Psoas muscle (tissue), 8 donors: ENCODE results near the gene DPYSL5. TPM values are rescaled to one million over a fixed set of nuclear protein-coding genes. Genes with fewer than 3 reads are reported as not detected.

Experiments used
- ATAC-seq, 4 donors: fragments of 200-7000 bp; cut with Tn5 transposase; one replicate each; pipeline ENCODE4 v1.9.1; 2020; ENCODE audit warnings: moderate library complexity in 3 of 4, mild to moderate bottlenecking in 2 of 4
- DNase-seq, 2 donors: peaks; one replicate each; pipeline ENCODE4 v3.0.0-alpha.2; 2020
- H3K27ac ChIP-seq: fragments of 200-600 bp; one replicate; pipeline ENCODE4 v1.8.0; 2022
- H3K27me3 ChIP-seq, 3 donors: fragments of 200-600 bp in 1 of 3; one replicate each; pipeline versions ENCODE4 v1.6.1 to v1.8.0; 2013 to 2022; ENCODE audit warnings: low read length in 2 of 3, mild to moderate bottlenecking in 2 of 3, moderate library complexity in 1 of 3; ENCODE audit not compliant: insufficient read depth in 3 of 3
- H3K36me3 ChIP-seq, 2 donors: fragments of 200-600 bp in 1 of 2; one replicate each; pipeline versions ENCODE4 v1.6.1 to v1.8.0; 2013 to 2022; ENCODE audit warnings: low read depth in 1 of 2, mild to moderate bottlenecking in 1 of 2, moderate library complexity in 1 of 2; ENCODE audit not compliant: insufficient read depth in 1 of 2
- H3K4me1 ChIP-seq: fragments of 200-600 bp; one replicate; pipeline ENCODE4 v1.8.0; 2022
- H3K4me3 ChIP-seq: fragments of 200-600 bp; one replicate; pipeline ENCODE4 v1.8.0; 2022; ENCODE audit warnings: mild to moderate bottlenecking
- H3K9me3 ChIP-seq: fragments of 200-600 bp; one replicate; pipeline ENCODE4 v1.8.0; 2022
- CTCF ChIP-seq: fragments of 200-600 bp; IDR thresholded peaks from one replicate; pipeline ENCODE4 v1.8.0; 2022; ENCODE audit warnings: antibody characterized with exemption
- WGBS, 3 donors: extraction: QIAGEN DNeasy Blood & Tissue Kit; methylation state at CpG; one replicate each; pipeline versions ENCODE4 v1.1.6 to v1.1.7; 2013; 5-methylcytosine and 5-hydroxymethylcytosine counted together
- intact Hi-C, 2 donors: fragments of 100-400 bp; cut with DNase I; formaldehyde crosslinking; loops; one replicate each; pipeline versions ENCODE4 v1.11.0 to v1.14.2; 2022
- polyA plus RNA-seq, 3 donors: library from polyadenylated mRNA; stranded (reverse); fragments of 200-250 nt; gene quantifications; one replicate each; pipeline ENCODE4 v1.2.3, GENCODE V29; 2013
- total RNA-seq, 4 donors: library from RNA; stranded (reverse); fragmentation: NEBNext Ultra II Directional in 2 of 4; extraction: Animal tissue kit (Norgen Biotek cat#: 25700) in 2 of 4; gene quantifications; one replicate each; pipeline versions ENCODE4 v1.2.1 to v1.2.4, GENCODE V29; 2021 to 2023
- donor health status: healthy with polysubstance abuse.
- donor health status: DM: no; HTN: no; CAD: no; lungs with moderate emphysema.
- donor health status: Bipolar disorder and iron deficiency.
- donor health status: healthy.
- donor health status: DM: yes; HTN: yes; CAD: no.
- donor health status: DM: no; HTN: no; CAD: no.
- donor health status: DM: no; HTN: no; CAD: no.
- donor health status: DM: yes; HTN: yes; CAD: no.

Gene DPYSL5
- total and polyA plus RNA-seq, 7 donors: 0.03 to 0.39 (median 0.08) TPM; not detected in 3

- DNase-seq: peak in 1 of 2 donors; percentile 56
- WGBS, 3 donors: 13 to 32% (median 20%) methylated on average over 2 of the region's 2 CpGs
- Histone ChIP-seq H3K4me3 (no peak overlapping the region), H3K4me1 (peaks cover 20% of the 10 kb centered on the region), H3K36me3 (no peaks in the 10 kb centered on the region), H3K27ac (peak overlapping the region; percentile 49), H3K9me3 (no peaks in the 10 kb centered on the region), H3K27me3 (no peaks in the 10 kb centered on the region)
- intact Hi-C loops: no loop called here
- no peak for TF ChIP-seq CTCF
- peak; percentile 86 to 99 (median 93) for ATAC-seq
Measured at GRCh38 chr2:26861610-26862224, 13.8 kb downstream of the DPYSL5 start.

GRCh38 chr2:26864226-26864625 lies 16.3 kb downstream of the DPYSL5 start:
- peaks cover 20% of the 10 kb centered on the region for H3K4me1 ChIP-seq
- H3K4me3 ChIP-seq: no peak overlapping the region
- ATAC-seq: no peak
- H3K27ac ChIP-seq: no peak overlapping the region
- TF ChIP-seq CTCF: no peak
- no peaks in the 10 kb centered on the region for H3K36me3 ChIP-seq
- no peaks in the 10 kb centered on the region for H3K27me3 ChIP-seq
- H3K9me3 ChIP-seq: no peaks in the 10 kb centered on the region
- intact Hi-C loops: no loop called here
- no peak for DNase-seq
- WGBS, 3 donors: 86 to 89% (median 89%) methylated on average over 2 of the region's 2 CpGs

GRCh38 chr2:26864646-26865045 lies 16.7 kb downstream of the DPYSL5 start:
- no peaks in the 10 kb centered on the region for H3K36me3 ChIP-seq
- H3K4me3 ChIP-seq: no peak overlapping the region
- ATAC-seq: no peak
- no peak overlapping the region for H3K27ac ChIP-seq
- no peak for TF ChIP-seq CTCF
- H3K27me3 ChIP-seq: no peaks in the 10 kb centered on the region
- intact Hi-C loops: no loop called here
- peaks cover 20% of the 10 kb centered on the region for H3K4me1 ChIP-seq
- no peak for DNase-seq
- 90 to 93% (median 92%) methylated on average over 7 of the region's 7 CpGs for WGBS, 3 donors
- no peaks in the 10 kb centered on the region for H3K9me3 ChIP-seq

- intact Hi-C loops: no loop called here
- 92 to 95% (median 93%) methylated on average over 4 of the region's 4 CpGs for whole genome bisulfite sequencing, 3 donors
- no peak for ATAC-seq
Measured at GRCh38 chr2:26870585-26871095, 22.7 kb downstream of the DPYSL5 start.

More at GRCh38 chr2:26870585-26871095, 22.7 kb downstream of the DPYSL5 start:
- Histone ChIP-seq H3K36me3 (no peaks in the 10 kb centered on the region), H3K4me1 (no peaks in the 10 kb centered on the region), H3K9me3 (no peaks in the 10 kb centered on the region), H3K27ac (no peak overlapping the region), H3K27me3 (no peaks in the 10 kb centered on the region), H3K4me3 (no peak overlapping the region)
- no peak for DNase-seq
- TF ChIP-seq CTCF: no peak
